Gastrocnemius medialis (tissue), 4 donors: Measurements from ENCODE around the gene BOD1L1. TPM values are rescaled to one million over a fixed set of nuclear protein-coding genes. Genes with fewer than 3 reads are reported as not detected.

ENCODE experiments used
- ATAC-seq, 2 donors: fragments of 150-250 bp; one replicate each; pipeline ENCODE4 v1.9.1; 2016
- DNase-seq, 2 donors: peaks; one replicate each; pipeline ENCODE4 v3.0.0-alpha.2; 2019
- H3K27ac ChIP-seq, 4 donors: fragments of 200-600 bp; sonication (generic); 1 replicate in 1 of 4; 2 replicates in 3 of 4; pipeline ENCODE4 v1.5.1; 2016 to 2018; ENCODE audit warnings: mild to moderate bottlenecking in 2 of 4, moderate library complexity in 1 of 4
- H3K27me3 ChIP-seq, 3 donors: fragments of 200-600 bp; sonication (generic) in 2 of 3; 1 replicate in 1 of 3; 2 replicates in 2 of 3; pipeline versions ENCODE4 v1.5.1 to v1.6.0; 2016 to 2019; ENCODE audit warnings: mild to moderate bottlenecking in 1 of 3, moderate library complexity in 1 of 3
- H3K36me3 ChIP-seq, 2 donors: fragments of 200-600 bp; sonication (generic) in 1 of 2; one replicate each; pipeline ENCODE4 v1.5.1; 2017 to 2018
- H3K4me1 ChIP-seq, 2 donors: fragments of 200-600 bp; sonication (generic) in 1 of 2; one replicate each; pipeline ENCODE4 v1.5.1; 2016 to 2017; ENCODE audit warnings: mild to moderate bottlenecking in 2 of 2
- H3K4me3 ChIP-seq, 4 donors: fragments of 200-600 bp; sonication (generic) in 3 of 4; 1 replicate in 1 of 4; 2 replicates in 3 of 4; pipeline ENCODE4 v1.5.1; 2016 to 2019; ENCODE audit warnings: mild to moderate bottlenecking in 2 of 4
- H3K9me3 ChIP-seq, 3 donors: fragments of 200-600 bp; sonication (generic) in 2 of 3; 1 replicate in 1 of 3; 2 replicates in 2 of 3; pipeline ENCODE4 v1.5.1; 2016 to 2019
- POLR2A ChIP-seq, 2 donors: fragments of 450-650 bp; IDR thresholded peaks; one replicate each; pipeline ENCODE4 v1.6.1; 2017; ENCODE audit warnings: antibody characterized with exemption in 2 of 2, mild to moderate bottlenecking in 2 of 2, moderate library complexity in 2 of 2
- in situ Hi-C, 4 donors: fragments of 200-750 bp; cut with MboI; loops; one replicate each; pipeline versions ENCODE4 v1.15.0 to v1.8.0; 2017; ENCODE audit warnings: low sequenced_read_pairs in 4 of 4
- intact Hi-C: fragments of 100-400 bp; cut with DNase I; formaldehyde crosslinking; loops from one replicate; pipeline ENCODE4 v1.15.1; 2023; ENCODE audit warnings: low total_unique reads
- total RNA-seq, 4 donors: library from RNA; depleted of rRNA; stranded (reverse); fragments of >200 nt; gene quantifications; one replicate each; pipeline versions ENCODE4 v1.1.0 to v1.2.3, GENCODE V29; 2016
- TF ChIP-seq, protein P1 (sequence below), 5 experiments: fragments of 450-650 bp in 3 of 5; fragments of 200-600 bp in 2 of 5; sonication (generic) in 2 of 5; IDR thresholded peaks in 4 of 5; conservative IDR thresholded peaks in 1 of 5; 1 replicate in 4 of 5; 2 replicates in 1 of 5; pipeline ENCODE4 v1.5.1; 2016 to 2019; ENCODE audit warnings: antibody characterized with exemption in 5 of 5, mild to moderate bottlenecking in 3 of 5, moderate library complexity in 3 of 5

Gene BOD1L1
- total RNA-seq, 4 donors from 2014 or later, result 11.9 to 14.7 (median 13.0) TPM

DNA sequence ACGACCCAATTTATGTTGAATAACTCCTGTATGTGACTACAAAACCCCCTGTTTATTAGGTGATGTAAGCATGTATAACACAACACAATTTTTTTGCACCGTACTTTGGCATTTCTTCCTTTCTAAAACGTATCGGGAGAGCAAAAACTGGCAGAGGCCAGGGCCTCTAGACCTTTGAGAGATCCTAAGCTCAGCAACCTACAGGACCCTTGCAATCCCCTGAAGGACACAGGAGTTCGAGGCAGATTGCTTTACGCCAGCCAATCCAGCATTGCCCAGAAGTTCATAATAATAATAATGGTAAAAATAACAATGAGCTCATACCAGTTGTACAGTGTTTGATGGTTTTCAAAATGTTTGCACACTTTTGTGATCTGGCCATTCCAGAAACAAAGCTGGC lies 90.9 kb downstream of the BOD1L1 start:
- Histone ChIP-seq H3K4me3 (no peak overlapping the region), H3K36me3 (no peaks in the 10 kb centered on the region), H3K27ac (no peak overlapping the region), H3K27me3 (peaks cover 96 to 99% (median 99%) of the 10 kb centered on the region in 3 donors), H3K9me3 (no peaks in the 10 kb centered on the region), H3K4me1 (peaks cover 12 to 16% of the 10 kb centered on the region in 2 donors)
- DNase-seq (no peak), ATAC-seq (no peak)
- intact Hi-C loops, result no loop called here
- no peak for TF ChIP-seq POLR2A (IDR thresholded peaks at IDR 0.05)
- TF ChIP-seq, protein P1, sequence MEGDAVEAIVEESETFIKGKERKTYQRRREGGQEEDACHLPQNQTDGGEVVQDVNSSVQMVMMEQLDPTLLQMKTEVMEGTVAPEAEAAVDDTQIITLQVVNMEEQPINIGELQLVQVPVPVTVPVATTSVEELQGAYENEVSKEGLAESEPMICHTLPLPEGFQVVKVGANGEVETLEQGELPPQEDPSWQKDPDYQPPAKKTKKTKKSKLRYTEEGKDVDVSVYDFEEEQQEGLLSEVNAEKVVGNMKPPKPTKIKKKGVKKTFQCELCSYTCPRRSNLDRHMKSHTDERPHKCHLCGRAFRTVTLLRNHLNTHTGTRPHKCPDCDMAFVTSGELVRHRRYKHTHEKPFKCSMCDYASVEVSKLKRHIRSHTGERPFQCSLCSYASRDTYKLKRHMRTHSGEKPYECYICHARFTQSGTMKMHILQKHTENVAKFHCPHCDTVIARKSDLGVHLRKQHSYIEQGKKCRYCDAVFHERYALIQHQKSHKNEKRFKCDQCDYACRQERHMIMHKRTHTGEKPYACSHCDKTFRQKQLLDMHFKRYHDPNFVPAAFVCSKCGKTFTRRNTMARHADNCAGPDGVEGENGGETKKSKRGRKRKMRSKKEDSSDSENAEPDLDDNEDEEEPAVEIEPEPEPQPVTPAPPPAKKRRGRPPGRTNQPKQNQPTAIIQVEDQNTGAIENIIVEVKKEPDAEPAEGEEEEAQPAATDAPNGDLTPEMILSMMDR (IDR thresholded peaks at IDR 0.05 in 4 of 5, conservative IDR thresholded peaks at IDR 0.05 in 1 of 5), result no peak
- in situ Hi-C loops, result loop anchor here in 1 of 4 donors (25.0 kb wide), 1 partner anchor 799 kb away; no protein-coding TSS in a partner anchor

DNA sequence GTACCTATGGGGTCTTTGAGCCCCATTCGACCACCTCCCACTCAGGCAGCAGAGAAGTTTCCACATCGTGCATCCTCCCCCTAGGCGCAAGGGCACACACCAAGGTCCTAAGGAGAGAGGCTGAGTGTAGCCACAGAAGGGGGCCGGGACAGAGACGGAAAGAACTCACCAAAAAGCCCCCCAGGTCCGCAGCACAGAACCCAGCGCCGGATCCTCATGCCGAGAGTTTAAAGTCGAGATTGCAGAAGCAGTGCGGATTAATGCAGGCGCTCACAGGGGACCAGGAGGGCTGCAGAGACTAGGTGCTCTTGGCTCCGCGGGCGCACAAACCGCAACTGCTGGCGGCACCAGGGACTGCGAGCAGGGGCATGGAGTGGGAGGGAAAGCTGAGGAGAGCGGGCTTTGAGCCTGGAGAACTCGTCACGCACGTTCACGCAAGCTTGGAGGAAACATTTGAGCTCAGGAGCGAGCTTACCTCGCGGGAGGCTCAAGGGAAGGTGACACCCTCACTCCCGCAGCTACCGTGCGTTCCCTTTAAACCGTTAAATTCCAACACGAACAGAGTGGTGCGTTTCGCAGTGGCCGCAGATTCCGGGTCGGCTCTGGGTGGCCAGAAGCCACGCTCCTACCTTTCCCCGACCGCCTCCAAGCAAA lies 91.7 kb downstream of the BOD1L1 start:
- peak overlapping the region in 1 of 4 donors; percentile 9 for H3K4me3 ChIP-seq
- in situ Hi-C loops (loop anchor here in 1 of 4 donors (25.0 kb wide), 1 partner anchor 799 kb away; no protein-coding TSS in a partner anchor), intact Hi-C loops (no loop called here)
- H3K36me3 ChIP-seq, result no peaks in the 10 kb centered on the region
- TF ChIP-seq, protein P1 (IDR thresholded peaks at IDR 0.05 in 4 of 5, conservative IDR thresholded peaks at IDR 0.05 in 1 of 5), result no peak
- H3K27me3 ChIP-seq, result peaks cover 96 to 99% (median 99%) of the 10 kb centered on the region in 3 donors
- H3K27ac ChIP-seq, result no peak overlapping the region
- no peaks in the 10 kb centered on the region for H3K9me3 ChIP-seq
- DNase-seq (no peak), ATAC-seq (no peak)
- H3K4me1 ChIP-seq, result peaks cover 11 to 14% of the 10 kb centered on the region in 2 donors

DNA sequence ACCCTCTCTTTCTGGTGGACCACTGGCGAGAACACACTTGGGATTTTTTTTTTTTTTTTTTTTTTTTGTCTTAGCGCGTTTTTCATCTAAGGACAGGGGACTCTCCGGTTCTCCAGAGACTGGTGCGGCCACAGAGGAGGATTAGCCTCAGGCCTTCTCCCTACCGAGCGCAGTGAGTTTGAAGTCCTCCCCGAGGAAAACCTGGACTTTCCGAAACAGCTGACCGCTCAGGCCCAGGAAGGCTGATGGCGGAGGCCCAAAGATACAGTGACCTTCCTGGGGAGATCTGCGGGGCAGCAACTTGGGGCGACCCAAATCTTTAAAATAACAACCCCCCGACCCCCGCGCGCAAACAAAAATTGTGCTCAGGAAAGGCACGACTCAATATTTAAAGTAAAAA lies 92.4 kb downstream of the BOD1L1 start:
- Histone ChIP-seq H3K27ac (no peak overlapping the region), H3K4me1 (peaks cover 11% of the 10 kb centered on the region in 2 donors), H3K9me3 (no peaks in the 10 kb centered on the region), H3K27me3 (peaks cover 96 to 99% (median 99%) of the 10 kb centered on the region in 3 donors), H3K36me3 (no peaks in the 10 kb centered on the region), H3K4me3 (peak overlapping the region in 1 of 4 donors; percentile 10)
- TF ChIP-seq, protein P1 (IDR thresholded peaks at IDR 0.05 in 4 of 5, conservative IDR thresholded peaks at IDR 0.05 in 1 of 5), result no peak
- no peak for TF ChIP-seq POLR2A (IDR thresholded peaks at IDR 0.05)
- in situ Hi-C loops, result loop anchor here in 1 of 4 donors (25.0 kb wide), 1 partner anchor 798 kb away; no protein-coding TSS in a partner anchor
- no peak for ATAC-seq
- intact Hi-C loops, result no loop called here
- no peak for DNase-seq

DNA sequence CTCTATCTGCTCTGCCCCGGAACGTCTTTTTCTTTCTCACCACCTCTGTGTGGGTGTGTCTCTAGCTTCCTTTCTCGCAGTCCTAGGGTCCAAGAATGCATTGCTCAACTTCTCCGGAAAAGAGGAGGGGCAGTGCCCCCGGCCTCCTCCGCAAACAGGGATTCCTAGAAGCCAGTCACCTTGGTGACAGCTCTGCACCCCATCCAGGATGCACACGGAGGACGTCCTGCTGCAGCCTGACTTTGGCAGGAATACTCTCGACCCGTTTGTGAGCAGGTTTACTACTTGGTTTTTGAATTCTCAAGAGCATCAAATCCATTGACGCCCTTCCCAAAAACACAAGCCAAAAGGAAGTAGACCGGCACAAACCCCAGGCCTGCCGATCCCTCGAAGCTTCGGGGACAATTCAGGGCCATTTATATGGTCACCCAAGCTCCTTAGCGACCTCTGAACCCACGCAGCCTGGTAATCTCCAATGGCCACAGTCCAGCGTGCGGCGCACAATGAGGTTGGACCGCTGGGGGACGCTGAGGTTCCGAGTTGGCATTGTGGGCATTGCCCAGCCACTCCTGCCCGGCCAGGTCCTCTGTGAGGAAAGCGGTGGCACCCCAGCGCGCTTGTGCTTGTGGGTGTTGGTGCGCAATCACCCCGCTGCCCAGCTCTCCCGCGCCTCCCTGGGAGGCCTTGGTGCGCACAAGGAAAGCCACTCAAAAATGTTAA lies 93.0 kb downstream of the BOD1L1 start:
- H3K27me3 ChIP-seq, result peaks cover 96 to 99% (median 99%) of the 10 kb centered on the region in 3 donors
- no peak for TF ChIP-seq POLR2A (IDR thresholded peaks at IDR 0.05)
- TF ChIP-seq, protein P1 (IDR thresholded peaks at IDR 0.05 in 4 of 5, conservative IDR thresholded peaks at IDR 0.05 in 1 of 5), result no peak
- DNase-seq (no peak), ATAC-seq (no peak)
- no peaks in the 10 kb centered on the region for H3K36me3 ChIP-seq
- no peak overlapping the region for H3K27ac ChIP-seq
- in situ Hi-C loops, result loop anchor here in 1 of 4 donors (25.0 kb wide), 1 partner anchor 797 kb away; no protein-coding TSS in a partner anchor
- H3K4me1 ChIP-seq, result peaks cover 5 to 6% of the 10 kb centered on the region in 2 donors
- intact Hi-C loops, result no loop called here
- H3K4me3 ChIP-seq, result peak overlapping the region in 1 of 4 donors; percentile 10
- H3K9me3 ChIP-seq, result no peaks in the 10 kb centered on the region
